GM19240 (cell line): ENCODE data around the gene LIME1.

Source experiments
- DNase-seq: peaks from one replicate; pipeline ENCODE4 v3.0.0; 2011; ENCODE audit warnings: low spot score; ENCODE audit not compliant: insufficient read length

The LIME1 gene

GRCh38 chr20:63749597-63750508, 13.4 kb downstream of the LIME1 start:
- no peak for DNase-seq

- no peak for DNase-seq
Measured at GRCh38 chr20:63750807-63751470, 14.5 kb downstream of the LIME1 start.

GRCh38 chr20:63751471-63752271, 15.2 kb downstream of the LIME1 start:
- DNase-seq = no peak

- DNase-seq = no peak
Measured at GRCh38 chr20:63752411-63753101, 16.1 kb downstream of the LIME1 start.

- DNase-seq = no peak
Measured at GRCh38 chr20:63753381-63753780, 16.9 kb downstream of the LIME1 start.

- DNase-seq = no peak
Measured at GRCh38 chr20:63754008-63754407, 17.5 kb downstream of the LIME1 start.

- DNase-seq = no peak
Measured at GRCh38 chr20:63755933-63756647, 19.6 kb downstream of the LIME1 start.

GRCh38 chr20:63756648-63756991, 20.2 kb downstream of the LIME1 start:
- DNase-seq = no peak

- DNase-seq = no peak
Measured at GRCh38 chr20:63758152-63758551, 21.7 kb downstream of the LIME1 start.

GRCh38 chr20:63759377-63759901, 23.0 kb downstream of the LIME1 start:
- DNase-seq = no peak

GRCh38 chr20:63765082-63765873, 28.8 kb downstream of the LIME1 start:
- DNase-seq = no peak

GRCh38 chr20:63765902-63766301, 29.4 kb downstream of the LIME1 start:
- DNase-seq = no peak

- no peak for DNase-seq
Measured at GRCh38 chr20:63766695-63767426, 30.4 kb downstream of the LIME1 start.

- DNase-seq = no peak
Measured at GRCh38 chr20:63767456-63767855, 31.0 kb downstream of the LIME1 start.

- no peak for DNase-seq
Measured at GRCh38 chr20:63767886-63768285, 31.4 kb downstream of the LIME1 start.

- DNase-seq = no peak
Measured at GRCh38 chr20:63768591-63769515, 32.4 kb downstream of the LIME1 start.

GRCh38 chr20:63769891-63770474, 33.5 kb downstream of the LIME1 start:
- no peak for DNase-seq
